Endothelial cell of hepatic sinusoid (primary cell): ENCODE measurements around the gene FOXE3.

Experiments used
- in situ Hi-C: cut with HindIII; loops from 2 replicates; pipeline ENCODE4 v1.10.0; 2017; ENCODE audit warnings: low sequenced_read_pairs

The FOXE3 gene

GRCh38 chr1:47415728-47416318, at the start of gene FOXE3:
Gene FOXE3, plus strand, starts transcription at chr1:47416285. Its CDS starts 31 bp downstream, at chr1:47416316.
- in situ Hi-C loops: no loop called here

DNA sequence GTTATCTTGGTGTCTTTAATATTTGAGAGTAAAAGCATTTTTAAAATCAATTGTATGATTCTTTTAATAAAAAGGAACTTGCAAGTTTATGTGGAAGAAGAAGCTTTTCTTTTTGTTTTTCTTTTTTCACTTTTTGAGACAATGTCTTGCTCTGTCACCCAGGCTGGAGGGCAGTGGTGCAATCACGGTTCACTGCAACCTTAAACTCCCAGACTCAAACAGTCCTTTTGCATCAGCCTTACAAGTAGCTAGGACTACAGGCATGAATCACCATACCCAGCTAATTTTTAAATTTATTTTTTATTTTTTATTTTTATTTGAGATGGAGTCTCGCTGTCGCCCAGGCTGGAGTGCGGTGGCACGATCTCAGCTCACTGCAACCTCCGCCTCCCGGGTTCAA, 48.4 kb upstream of the FOXE3 start:
- in situ Hi-C loops: no loop called here

- in situ Hi-C loops: no loop called here
Observed at GRCh38 chr1:47371016-47371517, 45.0 kb upstream of the FOXE3 start.

DNA sequence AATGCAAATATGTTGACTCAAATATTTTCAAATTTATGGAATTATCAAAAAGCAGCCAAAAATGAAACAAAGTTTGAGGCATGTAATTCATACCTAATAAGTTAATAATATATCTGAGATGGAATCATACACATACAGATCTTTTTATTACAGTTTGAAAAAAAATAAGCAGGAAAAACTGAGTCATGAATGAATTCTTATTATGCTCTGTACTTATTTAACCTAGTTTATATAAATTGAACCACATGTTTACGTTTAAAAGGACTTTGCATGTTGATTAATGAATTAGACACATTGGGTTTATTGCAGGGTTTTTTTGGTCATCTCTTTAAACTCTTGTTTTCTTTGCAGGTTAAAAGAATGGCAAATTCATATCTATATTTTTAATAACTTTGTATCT, 41.6 kb upstream of the FOXE3 start:
- in situ Hi-C loops: no loop called here

GRCh38 chr1:47378147-47378546, 37.9 kb upstream of the FOXE3 start:
- in situ Hi-C loops: loop anchor here (5.0 kb wide), 1 partner anchor 46 kb away; the partner anchor contains the start of gene CMPK1

- in situ Hi-C loops: no loop called here
Observed at GRCh38 chr1:47380699-47381098, 35.4 kb upstream of the FOXE3 start.

DNA sequence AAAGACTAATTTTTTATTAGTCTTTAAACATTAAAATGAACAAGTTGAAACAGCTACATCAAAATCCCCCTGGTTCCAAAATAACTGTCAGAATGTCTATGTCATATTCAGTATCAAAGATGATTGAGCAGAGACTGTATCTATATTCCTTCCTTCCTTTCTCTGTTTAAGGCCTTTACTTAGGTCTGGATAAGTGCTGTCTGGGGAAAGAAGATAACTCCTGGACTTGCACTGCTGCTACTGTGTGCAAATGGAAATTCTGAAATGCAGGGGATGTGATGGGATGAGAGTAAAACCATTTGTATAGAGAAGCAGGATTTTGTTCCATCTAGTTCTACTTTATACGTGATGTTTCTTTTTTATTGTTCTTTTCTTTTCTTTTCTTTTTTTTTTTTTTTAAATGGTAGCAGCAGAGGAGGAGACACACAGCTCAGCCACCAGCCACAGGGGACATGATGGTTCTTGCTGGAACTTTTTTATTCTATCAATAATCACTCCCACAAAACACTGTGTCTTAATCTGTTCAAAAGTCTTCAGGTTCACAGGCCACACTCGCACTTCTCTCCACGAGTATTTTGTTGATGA, 33.6 kb upstream of the FOXE3 start:
- in situ Hi-C loops: no loop called here

GRCh38 chr1:47384083-47384482, 32.0 kb upstream of the FOXE3 start:
- in situ Hi-C loops: no loop called here

GRCh38 chr1:47385020-47385419, 31.1 kb upstream of the FOXE3 start:
- in situ Hi-C loops: no loop called here

DNA sequence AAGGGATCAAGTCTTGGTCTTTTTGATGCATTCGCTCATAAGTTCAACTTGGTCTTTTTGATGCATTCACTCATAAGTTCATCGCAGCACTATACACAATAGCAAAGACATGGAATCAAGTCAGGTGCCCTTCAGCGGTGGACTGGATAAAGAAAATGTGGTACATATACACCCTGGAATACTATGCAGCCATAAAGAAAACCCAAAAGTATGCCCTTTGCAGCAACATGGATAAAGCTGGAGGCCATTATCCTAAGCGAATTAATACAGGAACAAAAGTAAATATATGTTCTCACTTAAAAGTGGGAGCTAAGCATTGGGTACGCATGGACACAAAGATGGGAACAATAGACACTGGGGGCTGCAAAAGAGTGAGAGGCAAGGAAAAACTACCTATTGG, 29.8 kb upstream of the FOXE3 start:
- in situ Hi-C loops: no loop called here

GRCh38 chr1:47388030-47388890, 27.8 kb upstream of the FOXE3 start:
- in situ Hi-C loops: no loop called here

DNA sequence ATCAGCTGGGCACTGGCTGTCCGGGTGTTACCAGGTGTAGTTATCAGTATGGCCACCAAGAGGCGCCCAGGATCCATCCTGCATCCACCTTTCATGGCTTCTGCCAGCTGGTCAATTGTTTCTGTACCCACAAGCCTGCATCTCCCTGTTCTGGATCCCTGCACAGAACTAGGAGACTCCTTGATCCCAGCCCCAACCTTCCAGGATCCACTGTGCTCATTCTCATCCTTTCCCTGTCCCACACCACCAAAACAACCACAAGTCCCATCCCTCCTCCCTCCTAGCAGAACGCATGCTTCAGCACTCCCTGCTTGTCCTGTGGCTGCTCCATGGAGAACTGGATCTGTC, 27.2 kb upstream of the FOXE3 start:
- in situ Hi-C loops: no loop called here

GRCh38 chr1:47389731-47390130, 26.4 kb upstream of the FOXE3 start:
- in situ Hi-C loops: no loop called here

GRCh38 chr1:47390843-47391242, 25.2 kb upstream of the FOXE3 start:
- in situ Hi-C loops: no loop called here

- in situ Hi-C loops: no loop called here
Observed at GRCh38 chr1:47393141-47393540, 22.9 kb upstream of the FOXE3 start.

- in situ Hi-C loops: no loop called here
Observed at GRCh38 chr1:47395433-47395832, 20.7 kb upstream of the FOXE3 start.

- in situ Hi-C loops: no loop called here
Observed at GRCh38 chr1:47396671-47397196, 19.4 kb upstream of the FOXE3 start.

GRCh38 chr1:47399138-47399845, 16.8 kb upstream of the FOXE3 start:
- in situ Hi-C loops: no loop called here

DNA sequence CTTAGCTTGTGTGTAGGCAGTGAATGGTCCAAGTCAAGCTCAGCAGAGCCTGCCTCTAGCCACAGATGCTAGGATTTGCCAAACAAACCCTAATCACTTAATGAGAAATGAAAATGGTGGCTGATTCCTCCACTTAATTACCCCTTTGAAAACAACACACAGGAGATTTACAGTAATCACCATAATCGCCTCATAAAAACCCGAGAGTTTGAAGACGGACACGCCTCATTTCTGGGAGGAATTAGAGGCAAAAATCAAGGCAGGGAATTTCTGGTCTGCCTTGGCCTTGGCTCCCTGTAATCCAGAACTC, 16.3 kb upstream of the FOXE3 start:
- in situ Hi-C loops: no loop called here

DNA sequence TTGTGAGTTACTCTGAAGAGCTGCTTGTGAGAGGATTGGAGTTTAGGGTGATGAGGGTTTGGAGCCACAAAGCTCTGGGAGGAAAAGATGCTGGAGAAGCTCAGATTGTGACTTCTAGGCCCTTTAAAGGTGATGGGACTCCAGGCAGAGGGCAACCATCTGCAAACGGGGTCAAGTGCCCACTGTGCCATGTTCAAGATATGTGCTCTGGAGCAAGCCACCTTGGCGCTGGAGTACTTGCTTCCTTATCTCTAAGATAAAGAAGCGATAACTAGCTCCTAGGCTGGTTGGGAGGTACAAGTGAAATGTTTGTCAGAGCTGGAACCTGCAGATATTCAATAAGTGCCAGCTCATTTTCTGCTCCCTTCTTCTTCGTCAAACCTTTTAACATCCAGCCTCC, 14.3 kb upstream of the FOXE3 start:
- in situ Hi-C loops: no loop called here

- in situ Hi-C loops: no loop called here
Observed at GRCh38 chr1:47402591-47402990, 13.5 kb upstream of the FOXE3 start.
